ENCODE measurements around the gene ADGRA1. TPM values are rescaled to one million over a fixed set of nuclear protein-coding genes. Genes with fewer than 3 reads are reported as not detected.
"Not testable (repeated sequence)": the region's sequence is repeated elsewhere in the genome, so short reads cannot be mapped to it uniquely, and the experiment has no call there.

Gene ADGRA1
- total RNA-seq, 1 experiment from 2014 or later, result not detected

GRCh38 chr10:133173860-133174640 is 86.3 kb downstream of the ADGRA1 start:
- Mint-ChIP-seq H3K36me3 (ENCODE audit: insufficient read depth, unreplicated experiment) (no peaks in the 10 kb centered on the region), H3K9me3 (ENCODE audit: unreplicated experiment) (peaks cover 39% of the 10 kb centered on the region), H3K27me3 (ENCODE audit: insufficient read depth, unreplicated experiment) (no peaks in the 10 kb centered on the region), H3K4me1 (ENCODE audit: insufficient read depth, unreplicated experiment) (no peaks in the 10 kb centered on the region), H3K27ac (ENCODE audit: low read depth, unreplicated experiment) (no peak overlapping the region), H3K4me3 (ENCODE audit: unreplicated experiment) (no peak overlapping the region)
- ChIA-PET POLR2A (no interaction called here), CTCF (interaction anchor here (0.6 kb wide), 1 partner anchor 27 kb away, joined by 3 read pairs; no protein-coding TSS in a partner anchor)
- intact Hi-C loops (cut with micrococcal nuclease), result no loop called here
- TF ChIP-seq CTCF (IDR thresholded peaks at IDR 0.05; ENCODE audit: unreplicated experiment), result no peak
- no TSS peak for BruUV-seq (replicated peaks)
- DNase-seq (ENCODE audit: unreplicated experiment), result no peak

DNA sequence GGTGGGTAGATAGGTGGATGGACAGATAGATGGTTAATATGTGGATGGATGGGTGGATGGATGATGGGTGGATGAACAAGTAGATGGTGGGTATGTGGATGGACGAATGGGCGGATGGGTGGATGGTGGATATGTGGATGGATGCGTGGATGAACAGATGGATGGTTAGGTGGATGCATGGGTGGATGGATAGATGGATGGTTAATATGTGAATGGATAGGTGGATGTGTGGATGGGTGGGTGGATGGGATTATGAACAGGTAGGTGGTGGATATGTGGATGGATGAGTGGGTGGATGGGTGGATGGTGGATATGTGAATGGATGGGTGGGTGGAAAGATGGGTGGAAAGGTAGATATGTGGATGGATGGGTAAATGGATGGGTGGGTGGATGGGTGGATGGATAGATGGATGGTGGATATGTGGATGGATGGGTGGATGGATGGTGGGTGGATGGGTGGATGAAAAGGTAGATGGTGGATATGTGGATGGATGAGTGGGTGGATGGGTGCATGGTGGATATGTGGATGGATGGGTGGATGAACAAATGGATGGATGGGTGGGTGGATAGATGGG is 87.1 kb downstream of the ADGRA1 start:
- POLR2A ChIA-PET, result no interaction called here

GRCh38 chr10:133175624-133176023 is 87.9 kb downstream of the ADGRA1 start:
- POLR2A ChIA-PET; CTCF ChIA-PET; H3K36me3 Mint-ChIP-seq (ENCODE audit: insufficient read depth, unreplicated experiment); intact Hi-C loops (cut with micrococcal nuclease); H3K27me3 Mint-ChIP-seq (ENCODE audit: insufficient read depth, unreplicated experiment); BruUV-seq (replicated peaks); H3K27ac Mint-ChIP-seq (ENCODE audit: low read depth, unreplicated experiment); H3K4me1 Mint-ChIP-seq (ENCODE audit: insufficient read depth, unreplicated experiment); DNase-seq (ENCODE audit: unreplicated experiment); H3K4me3 Mint-ChIP-seq (ENCODE audit: unreplicated experiment): not testable (repeated sequence)
- H3K9me3 Mint-ChIP-seq (ENCODE audit: unreplicated experiment), result peaks cover 39% of the 10 kb centered on the region

More for the DNA sequence above, 87.1 kb downstream of the ADGRA1 start:
- CTCF ChIA-PET, result no interaction called here
- Mint-ChIP-seq H3K27me3 (ENCODE audit: insufficient read depth, unreplicated experiment) (no peaks in the 10 kb centered on the region), H3K9me3 (ENCODE audit: unreplicated experiment) (peaks cover 39% of the 10 kb centered on the region), H3K27ac (ENCODE audit: low read depth, unreplicated experiment) (no peak overlapping the region), H3K4me1 (ENCODE audit: insufficient read depth, unreplicated experiment) (no peaks in the 10 kb centered on the region), H3K36me3 (ENCODE audit: insufficient read depth, unreplicated experiment) (no peaks in the 10 kb centered on the region), H3K4me3 (ENCODE audit: unreplicated experiment) (no peak overlapping the region)
- no peak for TF ChIP-seq CTCF (IDR thresholded peaks at IDR 0.05; ENCODE audit: unreplicated experiment)
- intact Hi-C loops (cut with micrococcal nuclease), result no loop called here
- no peak for DNase-seq (ENCODE audit: unreplicated experiment)
- BruUV-seq (replicated peaks), result no TSS peak

GRCh38 chr10:133176546-133176945 is 88.8 kb downstream of the ADGRA1 start:
- TF ChIP-seq CTCF (IDR thresholded peaks at IDR 0.05; ENCODE audit: unreplicated experiment), result no peak
- no TSS peak for BruUV-seq (replicated peaks)

More at GRCh38 chr10:133176546-133176945, 88.8 kb downstream of the ADGRA1 start:
- H3K9me3 Mint-ChIP-seq (ENCODE audit: unreplicated experiment), result peaks cover 44% of the 10 kb centered on the region
- POLR2A ChIA-PET, result no interaction called here
- H3K4me1 Mint-ChIP-seq (ENCODE audit: insufficient read depth, unreplicated experiment), result no peaks in the 10 kb centered on the region
- DNase-seq (ENCODE audit: unreplicated experiment), result no peak
- H3K27ac Mint-ChIP-seq (ENCODE audit: low read depth, unreplicated experiment), result no peak overlapping the region
- intact Hi-C loops (cut with micrococcal nuclease), result no loop called here
- H3K36me3 Mint-ChIP-seq (ENCODE audit: insufficient read depth, unreplicated experiment), result no peaks in the 10 kb centered on the region
- CTCF ChIA-PET, result no interaction called here
- no peak overlapping the region for H3K4me3 Mint-ChIP-seq (ENCODE audit: unreplicated experiment)
- H3K27me3 Mint-ChIP-seq (ENCODE audit: insufficient read depth, unreplicated experiment), result no peaks in the 10 kb centered on the region
